SW480 (cell line): ENCODE data around the gene NAALADL1.
A peak's percentile ranks its signal among the peaks of the same experiment; 100 is the strongest.

ENCODE experiments used
- DNase-seq: peaks from one replicate; pipeline ENCODE4 v3.0.0-alpha.2; 2016; ENCODE audit warnings: low spot score

Gene NAALADL1

GRCh38 chr11:65083134-65083833 is 24.9 kb upstream of the NAALADL1 start:
- no peak for DNase-seq

- no peak for DNase-seq
Observed at GRCh38 chr11:65078786-65079342, 20.5 kb upstream of the NAALADL1 start.

- DNase-seq: peak; percentile 50
Observed at GRCh38 chr11:65078151-65078550, 19.8 kb upstream of the NAALADL1 start.

GRCh38 chr11:65077451-65077850 is 19.1 kb upstream of the NAALADL1 start:
- DNase-seq: peak; percentile 20

GRCh38 chr11:65072631-65072966 is 14.2 kb upstream of the NAALADL1 start:
- DNase-seq: no peak

- no peak for DNase-seq
Observed at GRCh38 chr11:65071907-65072630, 13.7 kb upstream of the NAALADL1 start.

- no peak for DNase-seq
Observed at GRCh38 chr11:65069217-65069616, 10.9 kb upstream of the NAALADL1 start.

GRCh38 chr11:65067446-65067845 is 9.1 kb upstream of the NAALADL1 start:
- DNase-seq: no peak

- no peak for DNase-seq
Observed at GRCh38 chr11:65066805-65067291, 8.5 kb upstream of the NAALADL1 start.

- DNase-seq: no peak
Observed at GRCh38 chr11:65066315-65066714, 8.0 kb upstream of the NAALADL1 start.

- no peak for DNase-seq
Observed at GRCh38 chr11:65065851-65066250, 7.5 kb upstream of the NAALADL1 start.

- DNase-seq: no peak
Observed at GRCh38 chr11:65064847-65065240, 6.5 kb upstream of the NAALADL1 start.

- no peak for DNase-seq
Observed at GRCh38 chr11:65063532-65063931, 5.2 kb upstream of the NAALADL1 start.

- no peak for DNase-seq
Observed at GRCh38 chr11:65060913-65061408, 2.6 kb upstream of the NAALADL1 start.

GRCh38 chr11:65059959-65060824 is 1.8 kb upstream of the NAALADL1 start:
- no peak for DNase-seq

GRCh38 chr11:65059523-65059922 is 1.2 kb upstream of the NAALADL1 start:
- no peak for DNase-seq

GRCh38 chr11:65058012-65058411 is 341 bp downstream of the NAALADL1 start:
- no peak for DNase-seq

- no peak for DNase-seq
Observed at GRCh38 chr11:65057526-65057925, 827 bp downstream of the NAALADL1 start.

GRCh38 chr11:65056999-65057398 is 1.4 kb downstream of the NAALADL1 start:
- DNase-seq: no peak

- no peak for DNase-seq
Observed at GRCh38 chr11:65055538-65055937, 2.8 kb downstream of the NAALADL1 start.

GRCh38 chr11:65053827-65054508 is 4.4 kb downstream of the NAALADL1 start:
- no peak for DNase-seq
